B cell (primary cell): ENCODE data around the gene COPZ1. TPM values are rescaled to one million over a fixed set of nuclear protein-coding genes. Genes with fewer than 3 reads are reported as not detected.
"Not testable (repeated sequence)": the region's sequence is repeated elsewhere in the genome, so short reads cannot be mapped to it uniquely, and the experiment has no call there.

Experiments
- ATAC-seq: fragments of 200-7000 bp; cut with Tn5 transposase; one replicate; pipeline ENCODE4 v1.10.0; 2021; ENCODE audit warnings: low read depth, mild to moderate bottlenecking, moderate number of reproducible peaks, moderate library complexity
- CTCF ChIA-PET: fragments of 350-600 bp; sonication (Branson Sonifier 250); formaldehyde crosslinking; loops from one replicate; lab custom pipeline; 2021; ENCODE audit warnings: antibody characterized with exemption, inconsistent platforms; lab: Charles Lee
- POLR2A ChIA-PET: fragments of 350-600 bp; sonication (Branson Sonifier 250); formaldehyde crosslinking; loops from one replicate; lab custom pipeline; 2021; ENCODE audit warnings: antibody characterized with exemption; lab: Charles Lee
- DNase-seq: peaks from one replicate; pipeline ENCODE4 v3.0.0; 2013
- H2AFZ ChIP-seq: 2 replicates; pipeline ENCODE4 v1.6.1; 2012; ENCODE audit warnings: mild to moderate bottlenecking, low read depth, low read length; ENCODE audit not compliant: insufficient read depth, poor library complexity, severe bottlenecking
- H3K27ac ChIP-seq, 2 donors: 1 replicate in 1 of 2; 2 replicates in 1 of 2; pipeline ENCODE4 v1.5.1; 2012 to 2013; ENCODE audit warnings: low read length in 2 of 2, mild to moderate bottlenecking in 2 of 2, moderate library complexity in 1 of 2
- H3K27me3 ChIP-seq, 4 experiments: fragments of 200-600 bp in 1 of 4; sonication (generic) in 1 of 4; replicated peaks in 1 of 4; 1 replicate in 2 of 4; 2 replicates in 2 of 4; pipeline versions ENCODE4 v1.6.1 to v1.7.0; 2013 to 2016; ENCODE audit warnings: low read length in 3 of 4, mild to moderate bottlenecking in 2 of 4, mixed read lengths in 1 of 4, moderate library complexity in 1 of 4; ENCODE audit not compliant: insufficient read depth in 4 of 4, control insufficient read depth in 3 of 4; ENCODE audit errors: control extremely low read depth in 1 of 4
- H3K36me3 ChIP-seq, 2 experiments: replicated peaks in 1 of 2; 1 replicate in 1 of 2; 2 replicates in 1 of 2; pipeline versions ENCODE4 v1.6.1 to v1.7.1; 2013; ENCODE audit warnings: low read length in 1 of 2; ENCODE audit not compliant: insufficient read depth in 2 of 2, control insufficient read depth in 1 of 2; ENCODE audit errors: control extremely low read depth in 1 of 2, extremely low read depth in 1 of 2
- H3K4me1 ChIP-seq, 2 donors: fragments of 200-600 bp in 1 of 2; sonication (generic) in 1 of 2; 1 replicate in 1 of 2; 2 replicates in 1 of 2; pipeline versions ENCODE4 v1.5.1 to v1.6.1; 2013 to 2017; ENCODE audit warnings: low read length in 2 of 2; ENCODE audit not compliant: control insufficient read depth in 2 of 2, insufficient read depth in 2 of 2
- H3K4me2 ChIP-seq: replicated peaks from 2 replicates; pipeline ENCODE3; 2012; ENCODE audit warnings: mild to moderate bottlenecking, low read depth, low read length; ENCODE audit not compliant: poor library complexity, severe bottlenecking
- H3K4me3 ChIP-seq, 5 experiments: fragments of 200-600 bp in 1 of 5; sonication (generic) in 1 of 5; 1 replicate in 3 of 5; 2 replicates in 2 of 5; pipeline versions ENCODE4 v1.5.1 to v1.7.0; 2011 to 2016; ENCODE audit warnings: low read length in 4 of 5, mild to moderate bottlenecking in 4 of 5, low read depth in 2 of 5, control low read depth in 1 of 5, moderate library complexity in 1 of 5; ENCODE audit not compliant: insufficient read depth in 1 of 5; ENCODE audit errors: control extremely low read depth in 1 of 5, extremely low read depth in 1 of 5
- H3K79me2 ChIP-seq: fragments of 200-600 bp; sonication (generic); one replicate; pipeline ENCODE4 v1.6.0; 2016; ENCODE audit warnings: low read length; ENCODE audit not compliant: control insufficient read depth, insufficient read depth
- H3K9ac ChIP-seq: fragments of 200-600 bp; sonication (generic); 2 replicates; pipeline ENCODE4 v1.6.1; 2017; ENCODE audit warnings: mild to moderate bottlenecking, low read length, moderate library complexity
- H3K9me3 ChIP-seq, 3 donors: one replicate each; pipeline versions ENCODE4 v1.6.1 to v1.7.1; 2013; ENCODE audit warnings: low read length in 2 of 3; ENCODE audit not compliant: control insufficient read depth in 2 of 3, insufficient read depth in 1 of 3; ENCODE audit errors: control extremely low read depth in 1 of 3
- H4K20me1 ChIP-seq: 2 replicates; pipeline ENCODE4 v1.6.0; 2012; ENCODE audit warnings: mild to moderate bottlenecking, low read length; ENCODE audit not compliant: insufficient read depth, control insufficient read depth, poor library complexity, severe bottlenecking
- H3K27ac Mint-ChIP-seq: one replicate; pipeline ENCODE4 v1.8.0; 2021; ENCODE audit warnings: mixed read lengths
- H3K27me3 Mint-ChIP-seq: one replicate; pipeline ENCODE4 v1.8.0; 2021; ENCODE audit warnings: mixed read lengths
- H3K4me1 Mint-ChIP-seq: one replicate; pipeline ENCODE4 v1.8.0; 2021; ENCODE audit warnings: mixed read lengths
- H3K4me3 Mint-ChIP-seq: one replicate; pipeline ENCODE4 v1.8.0; 2021; ENCODE audit warnings: mixed read lengths
- H3K9me3 Mint-ChIP-seq: one replicate; pipeline ENCODE4 v1.8.0; 2022; ENCODE audit warnings: mixed read lengths; ENCODE audit not compliant: insufficient read depth
- CTCF ChIP-seq: fragments of 200-600 bp; IDR thresholded peaks from one replicate; pipeline ENCODE4 v1.8.0; 2022; ENCODE audit warnings: antibody characterized with exemption, mild to moderate bottlenecking
- EZH2 ChIP-seq: IDR thresholded peaks from 2 replicates; pipeline ENCODE4 v1.6.1; 2012; ENCODE audit warnings: borderline replicate concordance, low read depth, mild to moderate bottlenecking, moderate library complexity, low read length; ENCODE audit not compliant: insufficient read depth, poor library complexity, severe bottlenecking
- WGBS: methylation state at CpG from one replicate; pipeline ENCODE4 v1.1.5; 2013; ENCODE audit warnings: missing lambda C conversion rate; ENCODE audit not compliant: insufficient coverage; 5-methylcytosine and 5-hydroxymethylcytosine counted together
- intact Hi-C: fragments of 100-400 bp; cut with micrococcal nuclease; formaldehyde crosslinking; loops from one replicate; pipeline ENCODE4 v1.10.0; 2022
- polyA plus RNA-seq: library from polyadenylated mRNA; depleted of rRNA; stranded (reverse); fragments of >200 nt; gene quantifications from 2 replicates; pipeline ENCODE4 v1.2.3, GENCODE V29; 2012
- total RNA-seq, 2 donors: library from RNA; stranded (reverse); fragments of 120-200 nt in 1 of 2; gene quantifications; 1 replicate in 1 of 2; 2 replicates in 1 of 2; pipeline versions ENCODE4 v1.2.3 to v1.2.4, GENCODE V29; 2013 to 2022

COPZ1 gene
- total and polyA plus RNA-seq, 2 donors (not counting 1 experiment from before 2014, with no cell fraction given) = 54.9 to 72.1 TPM

- DNase-seq = no peak
- Mint-ChIP-seq H3K4me1 (peaks cover 14% of the 10 kb centered on the region), H3K9me3 (no peaks in the 10 kb centered on the region), H3K27ac (no peak overlapping the region), H3K4me3 (no peak overlapping the region), H3K27me3 (no peaks in the 10 kb centered on the region)
- Histone ChIP-seq H3K4me1 (peaks cover 9 to 11% of the 10 kb centered on the region in 2 donors), H3K9me3 (no peaks in the 10 kb centered on the region), H3K4me2 (no peak overlapping the region), H2AFZ (no peak overlapping the region), H3K4me3 (no peak overlapping the region), H4K20me1 (no peaks in the 10 kb centered on the region), H3K27me3 (no peaks in the 10 kb centered on the region), H3K36me3 (no peaks in the 10 kb centered on the region), H3K9ac (no peak overlapping the region), H3K27ac (no peak overlapping the region), H3K79me2 (peaks cover 16% of the 10 kb centered on the region)
- ChIA-PET POLR2A (interaction anchor here (0.6 kb wide), 1 partner anchor 69 kb away, joined by 5 read pairs; no protein-coding TSS in a partner anchor), CTCF (interaction anchor here (0.6 to 7.8 kb wide), 6 partner anchors 9 to 98 kb away, joined by 3 to 61 read pairs (median 4); no protein-coding TSS in a partner anchor)
- TF ChIP-seq EZH2 (no peak), CTCF (no peak)
- no peak for ATAC-seq
- intact Hi-C loops = no loop called here
- WGBS = 100% methylated on average over 3 of the region's 5 CpGs
These were observed 3.6 kb upstream of the COPZ1 start for GRCh38 chr12:54321363-54321762.

GRCh38 chr12:54325442-54326109 is 645 bp downstream of the COPZ1 start:
- intact Hi-C loops = loop anchor here (1.0 to 2.0 kb wide), 5 partner anchors 34 to 136 kb away; no protein-coding TSS in a partner anchor
- Mint-ChIP-seq H3K4me3 (peak overlapping the region; percentile 94), H3K27ac (peak overlapping the region; percentile 96), H3K4me1 (peaks cover 35% of the 10 kb centered on the region)
- H3K27me3 Mint-ChIP-seq, H4K20me1 ChIP-seq, ATAC-seq, H3K9me3 Mint-ChIP-seq, DNase-seq, H3K27me3 ChIP-seq, H3K9me3 ChIP-seq: not testable (repeated sequence)
- ChIA-PET CTCF (interaction anchor here (0.6 to 7.8 kb wide), 22 partner anchors 9 to 173 kb away, joined by 3 to 61 read pairs (median 7); partner anchors contain the start of genes CBX5, HNRNPA1 and NFE2), POLR2A (interaction anchor here (0.6 to 1.9 kb wide), 12 partner anchors 24 to 873 kb away, joined by 3 to 23 read pairs (median 4); partner anchors contain the start of genes CBX5 and HNRNPA1)
- Histone ChIP-seq H3K9ac (peak overlapping the region; percentile 86), H3K79me2 (peaks cover 49% of the 10 kb centered on the region), H3K4me1 (peaks cover 10 to 12% of the 10 kb centered on the region in 2 donors), H3K36me3 (peaks cover 0 to 12% of the 10 kb centered on the region in 2 experiments), H2AFZ (peak overlapping the region; percentile 85), H3K4me3 (peak overlapping the region; percentile 54 to 97 (median 87)), H3K4me2 (peak overlapping the region; percentile 81), H3K27ac (peak overlapping the region; percentile 76 to 89)
- 75% methylated on average over 8 of the region's 22 CpGs for WGBS
